WI38 (cell line): ENCODE measurements around the gene CFD.
"Not testable (repeated sequence)": the region's sequence is repeated elsewhere in the genome, so short reads cannot be mapped to it uniquely, and the experiment has no call there.

Experiments used
- H3K4me3 ChIP-seq: 2 replicates; pipeline ENCODE4 v1.5.1; 2011; ENCODE audit warnings: low read depth, mild to moderate bottlenecking, control low read depth, low read length
- TF ChIP-seq, protein P1 (sequence below): IDR thresholded peaks from 2 replicates; pipeline ENCODE4 v1.5.1; 2012; ENCODE audit warnings: low read depth, mild to moderate bottlenecking, control low read depth, low read length

The CFD gene

DNA sequence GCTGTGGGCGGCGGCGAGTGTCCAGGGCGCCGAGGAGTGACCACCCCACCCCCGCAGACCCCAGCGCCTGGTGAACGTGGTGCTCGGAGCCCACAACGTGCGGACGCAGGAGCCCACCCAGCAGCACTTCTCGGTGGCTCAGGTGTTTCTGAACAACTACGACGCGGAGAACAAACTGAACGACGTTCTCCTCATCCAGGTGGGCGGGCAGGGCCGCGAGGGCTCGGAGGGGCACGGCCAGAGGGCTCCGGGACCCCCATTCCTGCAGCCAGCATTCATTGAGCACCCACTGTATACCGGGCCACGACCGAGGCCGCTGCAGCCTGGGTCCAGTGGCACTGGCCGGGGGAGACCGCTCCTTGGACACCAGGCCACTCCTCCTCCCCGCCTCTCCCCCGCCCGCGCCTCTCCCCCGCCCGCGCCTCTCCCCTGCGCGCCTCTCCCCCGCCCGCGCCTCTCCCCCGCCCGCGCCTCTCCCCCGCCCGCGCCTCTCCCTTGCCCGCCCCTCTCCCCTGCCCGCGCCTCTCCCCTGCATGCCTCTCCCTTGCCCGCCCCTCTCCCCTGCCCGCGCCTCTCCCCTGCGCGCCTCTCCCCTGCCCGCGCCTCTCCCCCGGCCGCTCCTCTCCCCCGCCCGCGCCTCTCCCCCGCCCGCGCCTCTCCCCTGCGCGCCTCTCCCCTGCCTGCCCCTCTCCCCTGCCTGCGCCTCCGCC, 15.5 kb upstream of the CFD start:
- 0 out of 2 replicates have a peak overlapping the region, but pooled peaks have one; percentile 24 for H3K4me3 ChIP-seq
- TF ChIP-seq, protein P1, sequence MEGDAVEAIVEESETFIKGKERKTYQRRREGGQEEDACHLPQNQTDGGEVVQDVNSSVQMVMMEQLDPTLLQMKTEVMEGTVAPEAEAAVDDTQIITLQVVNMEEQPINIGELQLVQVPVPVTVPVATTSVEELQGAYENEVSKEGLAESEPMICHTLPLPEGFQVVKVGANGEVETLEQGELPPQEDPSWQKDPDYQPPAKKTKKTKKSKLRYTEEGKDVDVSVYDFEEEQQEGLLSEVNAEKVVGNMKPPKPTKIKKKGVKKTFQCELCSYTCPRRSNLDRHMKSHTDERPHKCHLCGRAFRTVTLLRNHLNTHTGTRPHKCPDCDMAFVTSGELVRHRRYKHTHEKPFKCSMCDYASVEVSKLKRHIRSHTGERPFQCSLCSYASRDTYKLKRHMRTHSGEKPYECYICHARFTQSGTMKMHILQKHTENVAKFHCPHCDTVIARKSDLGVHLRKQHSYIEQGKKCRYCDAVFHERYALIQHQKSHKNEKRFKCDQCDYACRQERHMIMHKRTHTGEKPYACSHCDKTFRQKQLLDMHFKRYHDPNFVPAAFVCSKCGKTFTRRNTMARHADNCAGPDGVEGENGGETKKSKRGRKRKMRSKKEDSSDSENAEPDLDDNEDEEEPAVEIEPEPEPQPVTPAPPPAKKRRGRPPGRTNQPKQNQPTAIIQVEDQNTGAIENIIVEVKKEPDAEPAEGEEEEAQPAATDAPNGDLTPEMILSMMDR, result no peak

DNA sequence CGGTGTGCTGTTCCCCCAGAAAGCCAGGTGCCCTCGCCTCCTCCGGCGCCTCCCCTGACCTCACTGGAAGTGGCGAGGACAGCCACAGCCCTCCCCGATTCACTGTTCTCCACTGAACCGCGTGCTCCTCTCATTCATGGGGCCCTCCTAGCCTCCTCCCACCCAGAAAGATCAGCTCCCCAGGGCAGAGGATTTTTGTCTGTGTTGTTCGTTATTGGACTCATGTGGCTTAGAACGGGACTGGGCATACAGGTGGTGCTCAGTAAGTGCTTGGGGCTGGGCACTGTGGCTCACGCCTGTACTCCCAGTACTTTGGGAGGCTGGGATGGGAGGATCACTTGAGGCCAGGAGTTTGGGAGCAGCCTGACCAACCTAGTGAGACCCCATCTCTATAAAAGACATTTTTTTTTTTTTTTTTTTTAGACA, 14.9 kb upstream of the CFD start:
- H3K4me3 ChIP-seq, result no peak overlapping the region
- TF ChIP-seq, protein P1, result no peak

DNA sequence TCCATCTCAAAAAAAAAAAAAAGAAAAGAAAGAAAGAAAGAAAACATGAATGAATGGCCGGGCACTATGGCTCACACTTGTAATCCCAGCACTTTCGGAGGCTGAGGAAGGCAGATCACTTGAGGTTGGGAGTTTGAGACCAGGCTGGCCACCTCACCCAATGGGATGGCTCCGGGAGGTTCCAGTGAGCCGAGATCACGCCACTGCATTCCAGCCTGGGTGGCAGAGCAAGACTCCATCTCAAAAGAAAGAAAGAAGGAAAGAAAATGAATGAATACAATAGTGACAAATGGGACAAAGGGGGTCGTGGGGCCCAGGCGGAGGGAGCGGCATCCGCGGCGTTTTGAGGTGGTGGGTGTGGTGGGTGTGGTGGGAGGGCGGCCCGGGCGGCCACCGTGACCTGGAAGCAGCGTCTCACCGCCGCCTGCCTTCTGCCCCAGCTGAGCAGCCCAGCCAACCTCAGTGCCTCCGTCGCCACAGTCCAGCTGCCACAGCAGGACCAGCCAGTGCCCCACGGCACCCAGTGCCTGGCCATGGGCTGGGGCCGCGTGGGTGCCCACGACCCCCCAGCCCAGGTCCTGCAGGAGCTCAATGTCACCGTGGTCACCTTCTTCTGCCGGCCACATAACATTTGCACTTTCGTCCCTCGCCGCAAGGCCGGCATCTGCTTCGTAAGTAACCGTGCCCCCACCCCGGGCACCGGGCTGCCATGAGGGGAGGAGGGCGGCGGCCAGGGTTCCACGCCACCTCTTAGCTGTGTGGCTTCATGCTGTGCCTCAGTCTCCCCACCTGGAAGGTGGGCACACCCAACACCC, 13.6 kb upstream of the CFD start:
- H3K4me3 ChIP-seq, result no peak overlapping the region
- TF ChIP-seq, protein P1, result no peak

DNA sequence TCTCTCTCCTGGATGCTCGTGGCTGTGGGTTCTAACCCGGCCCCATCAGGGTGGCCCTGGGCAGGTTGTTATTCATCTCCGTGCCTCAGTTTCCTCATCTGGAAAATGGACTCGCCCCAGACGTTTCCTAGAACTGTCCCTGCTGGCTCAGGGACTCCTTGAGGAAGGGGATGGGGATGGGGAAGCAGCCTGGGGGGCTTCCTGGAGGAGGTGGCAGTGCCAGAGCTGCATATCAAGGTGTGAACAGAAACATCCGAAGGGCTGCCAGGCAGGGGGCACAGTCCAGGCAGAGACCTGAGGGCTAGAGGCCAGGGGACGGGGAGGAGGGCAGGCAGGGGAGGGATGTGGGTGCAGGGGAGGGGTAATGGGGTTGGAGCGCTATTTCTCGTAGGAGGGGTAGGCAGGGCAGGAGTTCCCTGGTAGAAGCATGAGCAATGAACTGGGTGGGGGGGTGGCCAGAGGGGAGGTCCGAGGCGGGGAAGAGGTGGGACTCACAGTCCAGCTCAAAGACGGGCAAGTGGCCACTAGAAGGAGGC, 11.0 kb upstream of the CFD start:
- TF ChIP-seq, protein P1, result no peak
- no peak overlapping the region for H3K4me3 ChIP-seq

DNA sequence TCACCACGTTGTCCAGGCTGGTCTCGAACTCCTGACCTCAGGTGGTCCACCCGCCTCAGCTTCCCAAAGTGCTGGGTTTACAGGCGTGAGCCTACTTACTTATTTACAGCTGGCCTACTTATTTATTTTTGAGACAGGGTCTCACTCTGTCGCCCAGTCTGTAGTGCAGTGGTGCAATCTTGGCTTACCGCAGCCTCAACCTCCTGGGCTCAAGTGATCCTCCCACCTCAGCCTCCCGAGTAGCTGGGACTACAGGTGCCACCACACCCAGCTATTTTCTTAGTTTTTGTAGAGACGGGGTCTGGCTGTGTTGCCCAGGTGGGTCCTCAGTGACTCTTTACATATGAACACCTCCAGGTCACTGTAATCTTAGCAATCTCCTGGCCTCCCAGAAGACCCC, 10.3 kb upstream of the CFD start:
- not testable (repeated sequence) for H3K4me3 ChIP-seq

DNA sequence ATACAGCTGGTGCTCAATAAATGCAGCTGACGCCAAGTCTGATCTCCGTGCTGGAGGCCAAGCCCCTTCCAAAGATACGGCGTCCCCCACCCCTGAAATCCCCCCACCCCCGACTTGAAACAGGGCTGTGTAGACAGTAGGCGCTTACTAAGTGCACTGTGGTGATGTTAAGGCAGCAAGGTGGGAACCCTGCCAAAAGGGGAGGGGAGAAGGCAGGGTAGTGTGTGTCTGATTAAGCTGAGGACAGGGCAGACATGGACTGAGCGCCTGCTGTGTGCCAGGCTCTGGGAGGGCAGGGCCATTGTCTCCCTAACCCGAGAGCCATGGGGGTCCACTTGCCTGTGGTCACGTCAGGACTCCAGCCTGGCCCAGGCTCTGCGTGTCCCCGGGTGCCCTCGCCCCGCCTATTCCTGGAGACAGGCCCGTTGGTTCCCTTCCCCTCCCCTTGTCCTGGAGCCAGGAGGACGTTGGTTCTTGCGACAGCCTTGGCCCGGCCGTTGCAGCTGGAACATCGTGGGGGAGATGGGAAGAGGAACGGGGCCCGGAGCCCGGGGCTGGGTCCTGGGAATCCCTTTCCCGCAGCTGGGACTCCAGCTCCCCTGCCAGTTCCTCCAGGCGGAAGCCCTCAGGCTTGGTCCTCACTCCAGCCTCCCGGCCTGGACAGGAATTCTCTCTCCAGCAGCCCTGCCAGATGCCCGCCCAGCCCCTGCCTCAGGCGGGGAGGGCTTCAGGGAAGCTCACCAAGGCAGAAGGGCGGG, 9.1 kb upstream of the CFD start:
- TF ChIP-seq, protein P1, result no peak
- H3K4me3 ChIP-seq, result peak overlapping the region; percentile 6; the same call in 1 of the 2 replicates

DNA sequence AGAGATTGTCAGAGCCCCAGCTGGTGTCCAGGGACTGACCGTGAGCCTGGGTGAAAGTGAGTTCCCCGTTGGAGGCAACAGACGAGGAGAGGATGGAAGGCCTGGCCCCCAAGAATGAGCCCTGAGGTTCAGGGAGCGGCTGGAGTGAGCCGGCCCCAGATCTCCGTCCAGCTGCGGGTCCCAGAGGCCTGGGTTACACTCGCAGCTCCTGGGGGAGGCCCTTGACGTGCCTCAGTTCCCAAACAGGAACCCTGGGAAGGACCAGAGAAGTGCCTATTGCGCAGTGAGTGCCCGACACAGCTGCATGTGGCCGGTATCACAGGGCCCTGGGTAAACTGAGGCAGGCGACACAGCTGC, 8.5 kb upstream of the CFD start:
- TF ChIP-seq, protein P1, result no peak
- no peak overlapping the region; the same call in 1 of the 2 replicates for H3K4me3 ChIP-seq
